Measurements from ENCODE around the gene ATP6V0C. TPM values are rescaled to one million over a fixed set of nuclear protein-coding genes. Genes with fewer than 3 reads are reported as not detected.

ATP6V0C gene
- total and polyA plus RNA-seq, 2 of the 8 experiments (the other 6 are each of a cell fraction or from before 2014, with no cell fraction given): 125 to 176 TPM

GRCh38 chr16:2466667-2467527 lies 46.9 kb upstream of the ATP6V0C start:
- Histone ChIP-seq H2BK15ac (ENCODE audit: low read length) (no peak overlapping the region), H3K79me2 (ENCODE audit: control insufficient read depth in 1 of 2, insufficient read depth in 2 of 2, low read length in 2 of 2) (no peaks in the 10 kb centered on the region), H2AFZ (ENCODE audit: low read length) (no peak overlapping the region), H3K23ac (ENCODE audit: insufficient read length) (no peak overlapping the region), H3K4ac (replicated peaks; ENCODE audit: insufficient read length, low read depth, low read length) (no peak overlapping the region), H2BK20ac (ENCODE audit: low read length) (no peak overlapping the region), H2AK5ac (ENCODE audit: low read depth, low read length) (no peak overlapping the region), H3K14ac (ENCODE audit: insufficient read length) (no peak overlapping the region), H3K18ac (ENCODE audit: extremely low read depth, low read length) (peak overlapping the region; percentile 48; the same call in 1 of the 2 replicates), H2BK5ac (ENCODE audit: low read depth, low read length) (peak overlapping the region; percentile 83; the same call in 1 of the 2 replicates), H2BK120ac (replicated peaks; ENCODE audit: low read depth, low read length) (no peak overlapping the region), H3K9ac (replicated peaks in 1 of 4; ENCODE audit: extremely low read depth in 1 of 4, low read depth in 3 of 4, low read length in 3 of 4) (peak overlapping the region in 2 of 4 experiments; percentile 54; a peak in 3 of 7 replicates), H3K79me1 (ENCODE audit: low read depth, low read length) (no peaks in the 10 kb centered on the region), H4K5ac (ENCODE audit: insufficient read length, low read depth, low read length) (no peak overlapping the region), H4K20me1 (replicated peaks in 1 of 2; ENCODE audit: control insufficient read depth in 1 of 2, insufficient read depth in 2 of 2, low read length in 2 of 2) (peaks cover 2 to 3% of the 10 kb centered on the region in 2 experiments), H3K23me2 (ENCODE audit: low read depth, low read length) (peaks cover 14% of the 10 kb centered on the region; the same call in 1 of the 2 replicates), H3K9me3 (ENCODE audit: insufficient read depth in 2 of 2, low read depth in 1 of 2, low read length in 1 of 2) (no peaks in the 10 kb centered on the region), H3K4me3 (ENCODE audit: extremely low read depth in 1 of 4, insufficient read depth in 2 of 4, low read depth in 3 of 4, low read length in 4 of 4) (peak overlapping the region in 1 of 4 experiments; percentile 73; a peak in 1 of 8 replicates), H4K8ac (ENCODE audit: extremely low read depth, insufficient read depth, low read length) (no peak overlapping the region; the same call in none of the 2 replicates), H3K27ac (ENCODE audit: low read depth, low read length) (no peak overlapping the region), H3K4me2 (ENCODE audit: insufficient read depth in 1 of 2, low read depth in 2 of 2, low read length in 2 of 2) (peak overlapping the region; percentile 88 to 94), H3K36me3 (ENCODE audit: control insufficient read depth in 2 of 4, insufficient read depth in 4 of 4, low read length in 3 of 4) (peaks cover 0 to 11% (median 6%) of the 10 kb centered on the region in 4 experiments; a peak in 3 of 8 replicates), H3K27me3 (replicated peaks in 1 of 4; ENCODE audit: control insufficient read depth in 3 of 4, extremely low read depth in 1 of 4, insufficient read depth in 3 of 4, low read length in 3 of 4) (peaks cover 10 to 37% (median 32%) of the 10 kb centered on the region in 4 experiments), H3K56ac (replicated peaks; ENCODE audit: insufficient read length, low read depth, low read length) (no peak overlapping the region), H2BK12ac (ENCODE audit: low read depth, low read length) (peak overlapping the region; percentile 75; the same call in 1 of the 2 replicates), H3K4me1 (replicated peaks in 1 of 4; ENCODE audit: control insufficient read depth in 3 of 4, insufficient read depth in 4 of 4, low read length in 3 of 4) (peaks cover 0 to 32% (median 23%) of the 10 kb centered on the region in 4 experiments; a peak in 6 of 7 replicates), H4K91ac (replicated peaks; ENCODE audit: insufficient read length, low read length) (no peak overlapping the region)
- FAIRE-seq (no peak), DNase-seq (ENCODE audit: low read depth in 1 of 2, low spot score in 2 of 2) (no peak)
- POLR2A ChIA-PET (ENCODE audit: partially characterized antibody): interaction anchor here (0.7 to 2.3 kb wide), 9 partner anchors 8 to 312 kb away, joined by 3 to 21 read pairs (median 3); partner anchors contain the start of genes TEDC2 and TRAF7
- 87% methylated on average over 27 of the region's 29 CpGs; no CpG with 5 or more reads in 1 of the 2 experiments for WGBS, 2 experiments (ENCODE audit: extremely low coverage in 1 of 2, insufficient coverage in 1 of 2, insufficient read length in 1 of 2, insufficient replicate concordance in 2 of 2, low coverage in 1 of 2, low lambda C conversion rate in 2 of 2, missing lambda C conversion rate in 1 of 2)
- CTCF ChIA-PET (ENCODE audit: partially characterized antibody): interaction anchor here (0.6 to 1.3 kb wide), 4 partner anchors 11 to 1409 kb away, joined by 3 to 4 read pairs (median 4); no protein-coding TSS in a partner anchor
- TF ChIP-seq SUZ12 (IDR thresholded peaks at IDR 0.05; ENCODE audit: low read length): no peak
- no peak for TF ChIP-seq SRF (IDR thresholded peaks at IDR 0.05; ENCODE audit: low read depth, low read length)
- TF ChIP-seq SIX5 (IDR thresholded peaks at IDR 0.05; ENCODE audit: low read depth, low read length): no peak
- no peak for TF ChIP-seq USF2 (IDR thresholded peaks at IDR 0.05; ENCODE audit: low read length)
- TF ChIP-seq CREB1 (IDR thresholded peaks at IDR 0.05): no peak
- no peak for TF ChIP-seq ASH2L (IDR thresholded peaks at IDR 0.05; ENCODE audit: low read length)
- no peak for TF ChIP-seq E2F6 (IDR thresholded peaks at IDR 0.05)
- TF ChIP-seq SP1 (IDR thresholded peaks at IDR 0.05; ENCODE audit: low read depth, low read length): no peak
- no peak for TF ChIP-seq BRCA1 (IDR thresholded peaks at IDR 0.05; ENCODE audit: low read depth, low read length)
- no peak for TF ChIP-seq CBX8 (IDR thresholded peaks at IDR 0.05; ENCODE audit: borderline replicate concordance, low read depth, low read length)

Measured in H1 (cell line).